ENCODE measurements around the gene RFXANK.
"Not testable (repeated sequence)": the region's sequence is repeated elsewhere in the genome, so short reads cannot be mapped to it uniquely, and the experiment has no call there.

Gene RFXANK

GRCh38 chr19:19192078-19192882 is at the start of gene RFXANK, which contains the start of gene BORCS8:
TSS of gene RFXANK (plus strand) at chr19:19192258. CDS start at chr19:19193947, 1,689 bp downstream.
TSS of gene BORCS8 (minus strand) at chr19:19192152. CDS start at chr19:19192117, 35 bp downstream.
- DNase-seq = peak; percentile 97 to 100 (median 98)
- intact Hi-C loops (cut with DNase I) = loop anchor here (1.0 kb wide), 1 partner anchor 11 kb away; the partner anchor contains the start of gene NR2C2AP

DNA sequence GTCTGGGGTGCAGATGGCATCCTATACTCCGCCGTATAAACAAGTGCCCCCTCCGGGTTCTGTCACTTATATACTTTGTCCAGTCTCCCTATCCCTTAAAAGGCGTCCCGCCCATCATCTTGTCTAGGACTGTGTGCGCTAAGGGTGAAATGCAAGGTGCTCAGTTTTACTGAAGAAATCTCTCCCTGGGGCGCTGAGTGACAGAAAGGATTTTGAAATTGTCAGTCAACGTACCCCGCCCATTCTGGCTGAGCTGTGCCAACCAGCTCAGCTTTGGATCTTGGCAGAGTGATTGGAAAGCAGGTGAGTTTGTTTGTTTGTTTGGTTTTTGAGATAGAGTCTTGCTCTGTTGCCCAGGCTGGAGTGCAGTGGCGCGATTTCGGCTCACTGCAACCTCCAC is 49.7 kb upstream of the RFXANK start:
- intact Hi-C loops (cut with DNase I) = loop anchor here (5.0 kb wide), 1 partner anchor 90 kb away; no protein-coding TSS in a partner anchor

GRCh38 chr19:19145281-19145680 is 46.8 kb upstream of the RFXANK start:
- intact Hi-C loops (cut with DNase I) = no loop called here
- no peak for DNase-seq

More for the DNA sequence above, 49.7 kb upstream of the RFXANK start:
- DNase-seq = no peak

DNA sequence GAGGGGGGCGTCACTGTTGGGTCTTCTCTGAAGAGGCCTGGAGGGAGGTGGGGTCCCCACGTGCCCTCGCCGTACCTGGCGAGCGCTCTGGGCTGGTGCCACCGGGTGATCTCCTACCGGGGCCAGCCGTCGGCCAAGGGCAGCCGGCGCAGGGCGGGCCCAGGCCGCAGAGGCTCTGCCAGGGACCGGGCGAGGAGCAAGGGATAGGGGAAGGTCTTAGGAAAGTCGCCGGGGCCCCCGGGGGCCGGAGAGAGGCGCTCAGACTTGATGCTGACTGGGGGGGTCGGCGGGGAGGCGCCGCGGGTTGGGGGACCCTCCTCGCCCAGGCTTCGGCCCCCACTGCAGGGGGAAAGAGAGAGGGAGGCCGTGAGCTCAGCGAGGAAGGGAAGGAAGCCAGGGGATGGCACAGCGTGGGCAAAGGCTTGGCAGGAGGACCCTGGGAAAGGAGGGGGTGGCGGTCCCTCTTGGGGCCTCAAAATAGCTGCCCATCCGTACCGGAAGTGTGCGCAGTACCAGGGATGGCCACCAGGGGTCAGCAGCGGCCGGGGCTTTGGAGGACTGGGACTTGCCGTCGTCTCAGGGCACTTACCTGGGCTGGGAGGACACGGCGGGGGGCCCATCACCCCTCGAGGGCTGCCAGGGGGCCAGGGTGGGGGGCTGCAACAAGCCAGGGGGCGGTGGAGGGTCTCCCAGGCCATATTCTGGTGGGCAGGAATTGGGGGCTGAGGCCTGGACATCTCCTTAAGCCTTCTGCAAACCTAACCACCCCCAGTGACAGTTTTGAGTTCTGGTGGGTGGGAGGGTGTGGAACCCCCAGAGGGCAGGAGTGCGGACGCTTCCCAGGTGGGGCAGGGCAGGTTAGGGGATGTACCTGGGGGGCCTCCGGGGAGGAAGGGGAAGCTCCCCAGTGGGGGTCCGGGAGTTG is 46.1 kb upstream of the RFXANK start:
- intact Hi-C loops (cut with DNase I) = loop anchor here (1.0 kb wide), 1 partner anchor 29 kb away; no protein-coding TSS in a partner anchor
- DNase-seq = peak; percentile 65 to 97 (median 84)

- DNase-seq = no peak
- intact Hi-C loops (cut with DNase I) = loop anchor here (1.0 kb wide), 1 partner anchor 28 kb away; no protein-coding TSS in a partner anchor
Observed at GRCh38 chr19:19146865-19147264, 45.2 kb upstream of the RFXANK start.

GRCh38 chr19:19147344-19147743 is 44.7 kb upstream of the RFXANK start:
- intact Hi-C loops (cut with DNase I) = no loop called here
- DNase-seq = no peak

DNA sequence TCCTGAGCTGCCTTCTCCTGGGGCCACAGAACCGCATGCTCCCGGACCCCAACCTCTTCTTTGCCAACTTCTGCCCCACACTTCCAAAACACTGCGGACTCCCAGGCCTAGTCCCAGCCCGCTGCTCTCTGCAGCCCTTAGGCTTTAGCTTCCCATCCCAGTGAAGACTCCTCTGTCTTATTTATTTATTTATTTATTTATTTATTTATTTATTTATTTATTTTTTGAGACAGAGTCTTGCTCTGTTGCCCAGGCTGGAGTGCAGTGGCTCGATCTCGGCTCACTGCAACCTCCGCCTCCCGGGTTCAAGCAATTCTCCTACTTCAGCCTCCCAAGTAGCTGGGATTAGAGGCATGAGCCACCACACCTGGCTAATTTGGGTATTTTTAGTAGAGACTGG is 43.6 kb upstream of the RFXANK start:
- DNase-seq = peak in 1 of 10 donors; percentile 75
- intact Hi-C loops (cut with DNase I) = not testable (repeated sequence)

- intact Hi-C loops (cut with DNase I) = no loop called here
- DNase-seq = no peak
Observed at GRCh38 chr19:19149435-19149834, 42.6 kb upstream of the RFXANK start.

GRCh38 chr19:19151418-19151817 is 40.6 kb upstream of the RFXANK start:
- intact Hi-C loops (cut with DNase I) = no loop called here
- no peak for DNase-seq

DNA sequence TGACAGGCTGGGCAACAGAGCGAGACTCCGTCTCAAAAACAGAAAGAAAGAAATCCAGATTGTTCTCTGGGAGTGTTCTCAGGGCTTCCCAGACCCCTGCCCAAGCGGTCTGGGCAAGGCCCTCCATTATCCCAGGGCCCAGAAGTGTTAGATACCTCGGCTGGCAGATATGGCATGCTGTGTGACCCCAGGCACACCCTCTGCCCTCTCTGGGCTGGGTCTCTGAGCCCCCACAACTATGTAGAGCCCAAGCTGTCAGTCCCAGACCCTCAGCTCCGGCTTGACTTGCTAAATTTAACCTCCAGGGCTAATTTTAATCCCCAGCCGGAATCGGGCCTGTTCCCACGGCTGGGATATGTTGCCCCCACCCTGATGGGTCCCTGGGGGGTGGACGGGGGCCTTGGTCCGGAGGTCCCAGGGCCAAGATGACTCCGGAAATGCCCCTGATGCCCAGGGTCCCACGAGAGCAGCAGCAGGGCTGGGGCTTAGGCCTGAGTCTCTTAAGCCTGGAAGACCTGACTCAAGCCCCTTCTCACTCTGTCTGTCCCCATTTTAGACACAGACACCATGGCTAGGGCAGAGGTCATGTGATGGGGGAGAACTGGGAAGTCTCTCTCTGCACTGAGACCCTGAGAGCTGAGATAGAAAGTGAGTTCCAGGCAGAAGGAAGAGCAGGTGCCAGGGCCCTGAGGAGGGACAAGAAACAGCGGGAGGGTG is 39.2 kb upstream of the RFXANK start:
- intact Hi-C loops (cut with DNase I) = no loop called here
- DNase-seq = no peak

DNA sequence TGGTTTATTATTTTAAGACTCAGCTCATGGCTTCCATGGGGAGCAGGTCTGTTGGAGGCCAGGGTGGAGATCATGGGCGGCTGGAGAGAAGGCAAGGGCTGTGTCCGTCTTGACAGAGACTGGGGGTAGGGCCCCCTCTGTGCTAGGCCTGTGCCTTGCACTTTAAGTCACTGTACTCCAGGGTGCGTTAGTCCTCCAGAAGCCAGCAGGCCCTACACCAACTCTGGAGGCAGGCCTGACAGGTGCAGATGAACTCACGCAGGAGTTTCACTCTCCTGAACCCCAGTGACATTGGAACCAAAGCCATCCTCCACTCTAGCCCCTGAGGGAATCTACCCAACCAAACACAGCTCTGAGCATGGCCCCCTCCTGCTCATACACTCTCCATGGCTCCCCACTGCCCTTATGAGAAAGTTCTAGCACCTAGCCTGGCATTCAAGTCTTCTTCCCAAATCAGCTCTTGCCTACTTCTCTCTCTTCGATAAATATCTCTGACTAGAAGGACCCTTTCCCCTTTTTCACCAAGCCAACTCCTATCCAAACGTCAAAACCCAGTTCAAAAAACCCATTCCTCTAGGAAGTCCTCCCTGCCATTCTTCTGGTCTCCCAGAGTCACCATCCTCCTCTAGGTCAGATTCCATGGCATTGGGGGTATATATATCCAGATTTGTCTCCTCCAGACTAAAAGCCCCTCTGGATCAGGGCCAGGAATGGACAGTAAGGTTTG is 37.1 kb upstream of the RFXANK start:
- DNase-seq = no peak
- intact Hi-C loops (cut with DNase I) = no loop called here

GRCh38 chr19:19155495-19156219 is 36.4 kb upstream of the RFXANK start:
- no peak for DNase-seq
- intact Hi-C loops (cut with DNase I) = no loop called here

- intact Hi-C loops (cut with DNase I) = no loop called here
- DNase-seq = no peak
Observed at GRCh38 chr19:19157808-19158207, 34.2 kb upstream of the RFXANK start.

GRCh38 chr19:19159534-19159933 is 32.5 kb upstream of the RFXANK start:
- DNase-seq = no peak
- intact Hi-C loops (cut with DNase I) = no loop called here

- no peak for DNase-seq
- intact Hi-C loops (cut with DNase I) = no loop called here
Observed at GRCh38 chr19:19160461-19161035, 31.5 kb upstream of the RFXANK start.

- DNase-seq = no peak
- intact Hi-C loops (cut with DNase I) = no loop called here
Observed at GRCh38 chr19:19162495-19162894, 29.6 kb upstream of the RFXANK start.

GRCh38 chr19:19165396-19165795 is 26.7 kb upstream of the RFXANK start:
- intact Hi-C loops (cut with DNase I) = no loop called here
- DNase-seq = no peak

DNA sequence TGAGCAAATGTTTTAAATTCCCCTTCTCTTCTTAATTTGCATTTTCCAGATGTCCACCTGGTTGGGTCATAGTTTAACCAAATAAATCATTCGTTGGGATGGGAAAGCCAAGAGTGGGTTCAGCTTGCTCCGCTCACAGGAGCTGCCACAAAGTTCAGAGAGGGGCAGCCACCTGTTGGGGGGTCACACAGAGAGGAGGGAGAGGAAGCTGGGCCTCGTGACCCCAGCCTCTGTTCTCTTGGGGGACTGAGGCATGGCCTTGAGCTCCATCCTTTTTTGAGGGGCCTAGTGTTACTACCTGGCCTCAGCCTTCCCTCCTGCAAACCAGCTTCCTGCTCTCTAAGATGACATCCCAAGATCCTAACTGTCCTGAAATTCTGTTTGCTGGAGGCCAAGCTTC is 24.4 kb upstream of the RFXANK start:
- intact Hi-C loops (cut with DNase I) = no loop called here
- DNase-seq = no peak

Data from posterior cingulate gyrus (tissue), 11 donors.